Pancreas (tissue), 10 donors: ENCODE data around the gene TAB2. TPM values are rescaled to one million over a fixed set of nuclear protein-coding genes. Genes with fewer than 3 reads are reported as not detected.

ENCODE experiments used
- ATAC-seq, 4 donors: fragments of 200-7000 bp; cut with Tn5 transposase; one replicate each; pipeline versions ENCODE4 v1.8.0 to v1.9.1; 2020; ENCODE audit warnings: mild to moderate bottlenecking in 4 of 4, moderate library complexity in 4 of 4
- DNase-seq, 6 donors: peaks; one replicate each; pipeline ENCODE4 v3.0.0-alpha.2; 2020
- FAIRE-seq: peaks from 2 replicates; lab custom pipeline; 2012; peaks lifted over from hg19 to GRCh38; lab: Jason Lieb, UNC
- H3K27ac ChIP-seq, 4 donors: fragments of 200-600 bp; sonication (generic); 1 replicate in 3 of 4; 2 replicates in 1 of 4; pipeline versions ENCODE4 v1.5.0 to v1.8.0; 2020
- H3K27me3 ChIP-seq, 4 donors: fragments of 200-600 bp; one replicate each; pipeline ENCODE4 v1.8.0; 2021
- H3K36me3 ChIP-seq, 3 donors: fragments of 200-600 bp; sonication (generic) in 1 of 3; one replicate each; pipeline versions ENCODE4 v1.5.0 to v1.8.0; 2020 to 2021
- H3K4me1 ChIP-seq, 3 donors: fragments of 200-600 bp; one replicate each; pipeline ENCODE4 v1.8.0; 2021
- H3K4me3 ChIP-seq, 4 donors: fragments of 200-600 bp; sonication (generic) in 2 of 4; one replicate each; pipeline versions ENCODE4 v1.5.0 to v1.8.0; 2020 to 2021
- H3K9me3 ChIP-seq, 4 donors: fragments of 200-600 bp; one replicate each; pipeline ENCODE4 v1.8.0; 2021
- CTCF ChIP-seq, 4 donors: fragments of 200-600 bp; sonication (generic) in 3 of 4; IDR thresholded peaks; one replicate each; pipeline versions ENCODE4 v1.5.0 to v1.8.0; 2021; ENCODE audit warnings: antibody characterized with exemption in 4 of 4
- WGBS, 2 donors: extraction: QIAGEN DNeasy Blood & Tissue Kit; methylation state at CpG; one replicate each; pipeline ENCODE4 v1.1.7; 2013; 5-methylcytosine and 5-hydroxymethylcytosine counted together
- intact Hi-C, 3 donors: fragments of 100-400 bp; cut with DNase I; formaldehyde crosslinking; loops; one replicate each; pipeline versions ENCODE4 v1.11.1 to v1.14.2; 2022
- polyA plus RNA-seq, 2 donors: library from polyadenylated mRNA; stranded (reverse); fragments of 200-250 nt; gene quantifications; one replicate each; pipeline ENCODE4 v1.2.3, GENCODE V29; 2013
- total RNA-seq, 6 donors: library from RNA; stranded (reverse); fragmentation: NEBNext Ultra II Directional in 4 of 6; extraction: Animal tissue kit (Norgen Biotek cat#: 25700) in 4 of 6; gene quantifications; one replicate each; pipeline versions ENCODE4 v1.2.1 to v1.2.4, GENCODE V29; 2021 to 2023
- donor health status: healthy with polysubstance abuse.
- donor health status: DM: no; HTN: no; CAD: no; lungs with moderate emphysema.
- donor health status: DM: no; HTN: no; CAD: no.
- donor health status: control.
- donor health status: control.
- donor health status: Bipolar disorder and iron deficiency.
- donor health status: DM: yes; HTN: yes; CAD: no.
- donor health status: DM: no; HTN: no; CAD: no.
- donor health status: DM: no; HTN: no; CAD: no.
- donor health status: DM: yes; HTN: yes; CAD: no.

Gene TAB2
- total and polyA plus RNA-seq, 8 donors, result 6.6 to 35.1 (median 20.7) TPM

GRCh38 chr6:149385998-149386646 lies 68.6 kb downstream of the TAB2 start:
- ATAC-seq (no peak), DNase-seq (no peak), FAIRE-seq (peak; percentile 32)
- TF ChIP-seq CTCF (IDR thresholded peaks at IDR 0.05), result no peak
- Histone ChIP-seq H3K4me3 (no peak overlapping the region), H3K9me3 (no peaks in the 10 kb centered on the region), H3K4me1 (peaks cover 0 to 11% (median 0%) of the 10 kb centered on the region in 3 donors), H3K36me3 (no peaks in the 10 kb centered on the region), H3K27ac (no peak overlapping the region), H3K27me3 (no peaks in the 10 kb centered on the region)
- intact Hi-C loops, result no loop called here
- 97 to 98% methylated on average over 5 of the region's 5 CpGs for WGBS, 2 donors

GRCh38 chr6:149387779-149388512 lies 70.4 kb downstream of the TAB2 start:
- H3K4me1 ChIP-seq, result peaks cover 0 to 12% (median 5%) of the 10 kb centered on the region in 3 donors
- FAIRE-seq, result peak; percentile 77
- H3K9me3 ChIP-seq, result no peaks in the 10 kb centered on the region
- H3K4me3 ChIP-seq, result no peak overlapping the region
- ATAC-seq, result peak; percentile 22 to 77 (median 56)
- TF ChIP-seq CTCF (IDR thresholded peaks at IDR 0.05), result no peak
- intact Hi-C loops, result no loop called here
- DNase-seq, result no peak
- H3K27me3 ChIP-seq, result no peaks in the 10 kb centered on the region
- no peak overlapping the region for H3K27ac ChIP-seq
- no peaks in the 10 kb centered on the region for H3K36me3 ChIP-seq
- 30 to 46% methylated on average over 1 of the region's 1 CpG for WGBS, 2 donors

DNA sequence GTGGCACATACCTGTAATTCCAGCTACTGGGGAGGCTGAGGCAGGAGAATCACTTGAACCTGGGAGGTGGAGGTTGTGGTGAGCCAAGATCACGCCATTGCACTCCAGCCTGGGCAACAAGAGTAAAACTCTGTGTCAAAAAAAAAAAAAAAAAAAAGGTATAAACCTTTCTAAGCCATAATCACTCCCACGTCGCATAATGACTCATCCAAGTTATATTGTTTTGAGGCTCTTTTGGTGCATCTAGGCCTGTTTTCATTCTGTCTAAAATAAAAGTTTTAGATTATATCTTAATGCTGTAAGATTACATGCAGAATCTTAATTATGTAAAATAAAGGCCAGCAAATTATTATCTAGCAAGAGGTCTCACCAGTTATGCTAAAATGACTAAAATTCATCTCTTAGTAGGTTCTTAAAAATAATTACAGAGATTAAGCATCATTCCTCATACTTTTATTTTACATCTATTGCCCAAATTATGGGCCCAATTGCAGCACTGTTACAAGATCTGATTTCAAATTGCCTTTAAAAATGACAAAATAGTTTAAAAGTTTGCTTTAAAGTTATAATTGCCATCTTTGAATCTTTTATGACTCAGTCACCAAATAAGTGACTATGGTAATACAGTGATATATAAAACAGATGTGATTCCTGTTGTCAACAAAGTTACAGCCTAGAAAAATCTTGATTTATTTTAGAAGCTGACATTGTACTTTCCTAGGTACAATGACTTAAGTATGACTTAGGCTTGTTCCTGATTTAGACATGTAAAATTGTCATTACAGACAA lies 72.2 kb downstream of the TAB2 start:
- H3K4me3 ChIP-seq, result no peak overlapping the region
- no peak for FAIRE-seq
- H3K27ac ChIP-seq, result no peak overlapping the region
- intact Hi-C loops, result no loop called here
- H3K9me3 ChIP-seq, result no peaks in the 10 kb centered on the region
- 97 to 99% methylated on average over 3 of the region's 3 CpGs for WGBS, 2 donors
- H3K27me3 ChIP-seq, result no peaks in the 10 kb centered on the region
- H3K36me3 ChIP-seq, result no peaks in the 10 kb centered on the region
- TF ChIP-seq CTCF (IDR thresholded peaks at IDR 0.05), result no peak
- ATAC-seq, result no peak
- no peak for DNase-seq
- H3K4me1 ChIP-seq, result peaks cover 0 to 15% (median 8%) of the 10 kb centered on the region in 3 donors

GRCh38 chr6:149392093-149392492 lies 74.6 kb downstream of the TAB2 start:
- intact Hi-C loops, result no loop called here
- no peak for FAIRE-seq
- no peak for DNase-seq
- no peaks in the 10 kb centered on the region for H3K36me3 ChIP-seq
- no peaks in the 10 kb centered on the region for H3K9me3 ChIP-seq
- peaks cover 0 to 15% (median 8%) of the 10 kb centered on the region in 3 donors for H3K4me1 ChIP-seq
- no peak overlapping the region for H3K27ac ChIP-seq
- H3K27me3 ChIP-seq, result no peaks in the 10 kb centered on the region
- no peak for TF ChIP-seq CTCF (IDR thresholded peaks at IDR 0.05)
- H3K4me3 ChIP-seq, result no peak overlapping the region
- no peak for ATAC-seq
- WGBS, 2 donors, result 73 to 76% methylated on average over 6 of the region's 6 CpGs
